HEK293T (cell line): ENCODE results near the gene AGTRAP.

Experiments used
- CTCF ChIA-PET: fragments of 350-600 bp; formaldehyde crosslinking; extraction: SDS; loops from one replicate; lab custom pipeline; 2021; ENCODE audit warnings: antibody characterized with exemption, inconsistent platforms; lab: Yijun Ruan, JAX
- POLR2A ChIA-PET: fragments of 350-600 bp; formaldehyde crosslinking; extraction: SDS; loops from one replicate; lab custom pipeline; 2020; ENCODE audit warnings: antibody characterized with exemption, inconsistent platforms; lab: Yijun Ruan, JAX
- DNase-seq: peaks from one replicate; pipeline ENCODE4 v3.0.0; 2012; ENCODE audit warnings: mixed read lengths; ENCODE audit errors: extremely low spot score
- ARNT ChIP-seq: fragments of 450-650 bp; IDR thresholded peaks from 2 replicates; pipeline ENCODE4 v1.6.1; 2017; ENCODE audit warnings: mild to moderate bottlenecking
- BHLHE40 ChIP-seq: fragments of 450-650 bp; IDR thresholded peaks from 2 replicates; pipeline ENCODE4 v1.6.1; 2016; ENCODE audit warnings: mild to moderate bottlenecking, moderate library complexity, borderline replicate concordance
- CTBP1 ChIP-seq: fragments of 450-650 bp; IDR thresholded peaks from 2 replicates; pipeline ENCODE4 v1.6.1; 2016; ENCODE audit warnings: borderline replicate concordance
- ELF4 ChIP-seq: fragments of 450-650 bp; IDR thresholded peaks from 2 replicates; pipeline ENCODE4 v1.6.1; 2017; ENCODE audit warnings: antibody characterized with exemption
- FOXA1 ChIP-seq: fragments of 450-650 bp; IDR thresholded peaks from 2 replicates; pipeline ENCODE4 v1.6.1; 2016; ENCODE audit warnings: mild to moderate bottlenecking
- FOXK2 ChIP-seq: fragments of 450-650 bp; IDR thresholded peaks from 2 replicates; pipeline ENCODE4 v1.6.1; 2016; ENCODE audit warnings: mild to moderate bottlenecking
- FOXM1 ChIP-seq: fragments of 450-650 bp; IDR thresholded peaks from 2 replicates; pipeline ENCODE4 v1.6.1; 2017; ENCODE audit warnings: mild to moderate bottlenecking, borderline replicate concordance
- HDGF ChIP-seq: fragments of 450-650 bp; IDR thresholded peaks from 2 replicates; pipeline ENCODE4 v1.6.1; 2017; ENCODE audit warnings: antibody characterized with exemption, borderline replicate concordance
- L3MBTL2 ChIP-seq: fragments of 450-650 bp; conservative IDR thresholded peaks from 2 replicates; pipeline ENCODE4 v1.6.1; 2016; ENCODE audit warnings: mild to moderate bottlenecking
- LEF1 ChIP-seq: fragments of 450-650 bp; IDR thresholded peaks from 2 replicates; pipeline ENCODE4 v1.6.1; 2017; ENCODE audit warnings: mild to moderate bottlenecking, borderline replicate concordance
- NFRKB ChIP-seq: fragments of 450-650 bp; IDR thresholded peaks from 2 replicates; pipeline ENCODE4 v1.6.1; 2016; ENCODE audit warnings: mild to moderate bottlenecking, moderate library complexity
- PKNOX1 ChIP-seq: fragments of 450-650 bp; IDR thresholded peaks from 2 replicates; pipeline ENCODE4 v1.6.1; 2016
- SP1 ChIP-seq: fragments of 450-650 bp; IDR thresholded peaks from 2 replicates; pipeline ENCODE4 v1.6.1; 2017
- SUZ12 ChIP-seq: fragments of 450-650 bp; IDR thresholded peaks from 2 replicates; pipeline ENCODE4 v1.6.1; 2016; ENCODE audit warnings: mild to moderate bottlenecking
- TARDBP ChIP-seq: fragments of 450-650 bp; IDR thresholded peaks from 2 replicates; pipeline ENCODE4 v1.6.1; 2016
- ZNF384 ChIP-seq: fragments of 450-650 bp; IDR thresholded peaks from 2 replicates; pipeline ENCODE4 v1.6.1; 2016

The AGTRAP gene

DNA sequence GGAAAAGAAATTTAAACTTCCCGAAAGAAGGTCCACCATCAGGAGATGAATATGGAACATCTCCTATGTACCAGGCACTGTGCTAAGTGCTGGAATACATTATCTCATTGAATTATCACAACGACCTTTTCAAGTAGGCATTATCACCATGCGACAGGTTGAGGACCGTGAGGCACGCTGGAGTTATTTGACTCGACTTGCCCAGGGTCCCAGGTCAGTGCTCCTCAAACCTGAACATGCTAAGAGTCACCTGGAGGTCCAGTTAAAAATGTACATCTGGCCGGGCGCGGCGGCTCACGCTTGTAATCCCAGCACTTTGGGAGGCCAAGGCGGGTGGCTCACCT lies 15.9 kb upstream of the AGTRAP start:
- ChIA-PET POLR2A (interaction anchor here (1.3 kb wide), 1 partner anchor 70 kb away, joined by 3 read pairs; no protein-coding TSS in a partner anchor), CTCF (interaction anchor here (0.6 to 2.5 kb wide), 7 partner anchors 15 to 74 kb away, joined by 3 to 19 read pairs (median 5); partner anchors contain the start of gene FBXO44)
- TF ChIP-seq SUZ12 = no peak
- no peak for DNase-seq

DNA sequence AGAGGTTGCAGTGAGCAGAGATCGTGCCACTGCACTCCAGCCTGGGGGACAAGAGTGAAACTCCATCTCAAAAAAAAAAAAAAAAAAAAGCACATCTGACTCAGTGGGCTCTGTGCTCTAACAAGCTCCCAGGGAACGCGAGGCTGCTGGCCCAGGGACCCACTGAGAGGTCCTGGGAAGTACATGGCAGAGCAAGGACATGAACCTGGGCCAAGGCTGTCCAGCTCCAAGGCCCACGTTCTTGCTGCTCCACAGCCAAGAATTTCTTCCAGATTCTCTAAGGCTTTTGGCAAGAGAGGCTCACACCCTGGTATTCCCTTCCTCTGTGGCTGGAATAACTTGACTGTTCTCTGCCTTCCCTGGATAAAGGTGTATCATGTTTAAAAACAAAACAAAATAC lies 15.4 kb upstream of the AGTRAP start:
- ChIA-PET POLR2A (no interaction called here), CTCF (interaction anchor here (1.6 to 2.5 kb wide), 3 partner anchors 56 to 75 kb away, joined by 5 to 19 read pairs (median 6); no protein-coding TSS in a partner anchor)
- DNase-seq = no peak
- TF ChIP-seq ELF4 = no peak
- TF ChIP-seq ARNT = no peak
- TF ChIP-seq LEF1 = no peak

GRCh38 chr1:11721311-11721710 lies 14.6 kb upstream of the AGTRAP start:
- CTCF ChIA-PET = no interaction called here
- POLR2A ChIA-PET = interaction anchor here (1.6 kb wide), 1 partner anchor 15 kb away, joined by 3 read pairs; the partner anchor contains the start of gene AGTRAP
- TF ChIP-seq CTBP1 (no peak), PKNOX1 (no peak), FOXA1 (no peak), HDGF (no peak)
- DNase-seq = no peak

DNA sequence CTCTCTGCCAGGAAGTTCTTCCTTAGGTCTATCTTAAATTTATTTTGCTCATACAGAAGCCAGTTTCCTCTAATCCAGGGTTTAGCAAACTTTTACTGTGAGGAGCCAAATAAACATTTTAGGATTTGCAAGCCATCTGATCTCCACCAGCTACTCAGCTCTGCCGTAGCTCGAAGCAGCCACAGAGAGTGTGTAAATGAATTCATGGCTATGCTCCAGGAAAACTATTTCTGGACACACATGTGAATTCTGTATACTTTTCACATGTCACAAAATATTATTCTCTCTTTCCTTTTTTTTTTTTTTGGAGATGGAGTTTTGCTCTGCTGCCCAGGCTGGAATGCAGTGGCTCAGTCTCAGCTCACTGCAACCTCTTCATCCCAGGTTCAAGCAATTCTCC lies 13.4 kb upstream of the AGTRAP start:
- no peak for TF ChIP-seq LEF1
- no peak for TF ChIP-seq NFRKB
- no peak for TF ChIP-seq TARDBP
- no peak for TF ChIP-seq ELF4
- TF ChIP-seq PKNOX1 = no peak
- TF ChIP-seq FOXK2 = no peak
- TF ChIP-seq FOXA1 = no peak
- TF ChIP-seq ARNT = no peak
- ChIA-PET POLR2A (interaction anchor here (1.6 kb wide), 1 partner anchor 14 kb away, joined by 3 read pairs; the partner anchor contains the start of gene AGTRAP), CTCF (interaction anchor here (0.7 to 1.5 kb wide), 2 partner anchors 11 to 72 kb away, joined by 4 to 5 read pairs; no protein-coding TSS in a partner anchor)
- no peak for DNase-seq

- POLR2A ChIA-PET = interaction anchor here (1.1 kb wide), 1 partner anchor 10 kb away, joined by 3 read pairs; the partner anchor contains the start of gene AGTRAP
- CTCF ChIA-PET = no interaction called here
- TF ChIP-seq PKNOX1 (no peak), L3MBTL2 (no peak), CTBP1 (no peak), HDGF (no peak), ZNF384 (no peak), SP1 (no peak), ELF4 (no peak), NFRKB (no peak), BHLHE40 (no peak), TARDBP (no peak), SUZ12 (no peak), FOXA1 (no peak), ARNT (no peak), FOXM1 (no peak), LEF1 (no peak), FOXK2 (no peak)
- no peak for DNase-seq
These were observed 10.3 kb upstream of the AGTRAP start for GRCh38 chr1:11725616-11726015.

- ChIA-PET POLR2A (no interaction called here), CTCF (no interaction called here)
- no peak for DNase-seq
- TF ChIP-seq FOXM1 = no peak
These were observed 8.8 kb upstream of the AGTRAP start for GRCh38 chr1:11727119-11727518.

DNA sequence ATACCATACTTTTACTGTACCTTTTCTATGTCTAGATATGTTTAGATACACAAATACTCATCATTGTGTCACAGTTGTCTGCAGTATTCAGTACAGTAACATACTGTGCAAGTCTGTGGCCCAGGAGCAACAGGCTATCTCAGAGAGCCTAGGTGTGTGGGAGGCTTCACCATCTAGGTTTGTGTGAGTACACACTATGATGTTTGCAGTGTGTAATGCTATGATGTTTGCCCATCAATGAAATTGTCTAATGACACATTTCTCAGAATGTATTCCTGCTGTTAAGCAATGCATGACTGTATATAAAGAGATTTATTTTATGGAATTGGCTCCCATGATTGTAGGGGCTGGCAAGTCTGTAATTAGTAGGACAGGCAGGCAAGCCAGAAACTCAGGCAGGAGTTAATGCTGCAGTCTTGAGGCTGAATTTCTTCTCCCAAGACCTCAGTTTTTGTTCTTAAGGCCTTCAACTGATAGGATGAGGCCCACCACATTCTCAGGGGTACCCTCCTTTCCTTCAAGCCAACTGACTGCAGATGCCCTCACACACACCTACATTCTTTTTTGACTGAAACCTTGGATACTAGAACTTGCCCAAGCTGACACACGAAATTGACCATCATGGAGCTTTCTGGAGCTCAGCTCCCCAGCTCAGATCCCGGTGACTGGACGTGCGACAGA lies 7.7 kb upstream of the AGTRAP start:
- ChIA-PET CTCF (no interaction called here), POLR2A (no interaction called here)
- DNase-seq = no peak
- TF ChIP-seq HDGF (no peak), PKNOX1 (no peak), FOXA1 (no peak), ZNF384 (no peak), BHLHE40 (no peak), SUZ12 (no peak), LEF1 (no peak), FOXM1 (no peak)
